ENCODE measurements around the gene COL19A1. TPM values are rescaled to one million over a fixed set of nuclear protein-coding genes. Genes with fewer than 3 reads are reported as not detected.
A peak's percentile ranks its signal among the peaks of the same experiment; 100 is the strongest.
"Not testable (repeated sequence)": the region's sequence is repeated elsewhere in the genome, so short reads cannot be mapped to it uniquely, and the experiment has no call there.

The COL19A1 gene
- total and polyA plus RNA-seq, 3 donors from 2014 or later = 0.30 to 2.5 (median 1.4) TPM

GRCh38 chr6:69820018-69820417, 46.3 kb upstream of the COL19A1 start:
- no peak overlapping the region for H3K27ac ChIP-seq
- H3K9me3 ChIP-seq = no peaks in the 10 kb centered on the region
- DNase-seq = no peak
- H3K4me1 ChIP-seq = no peaks in the 10 kb centered on the region
- no peaks in the 10 kb centered on the region for H3K36me3 ChIP-seq (ENCODE audit: low read depth, missing control alignments)
- WGBS, 2 donors = 94 to 95% methylated on average over 1 of the region's 1 CpG
- TF ChIP-seq POLR2A (IDR thresholded peaks at IDR 0.05) (no peak), CTCF (IDR thresholded peaks at IDR 0.05) (no peak)
- intact Hi-C loops (cut with DNase I; ENCODE audit: low total_unique reads) = no loop called here
- H3K27me3 ChIP-seq = no peaks in the 10 kb centered on the region
- H3K4me3 ChIP-seq = no peak overlapping the region

GRCh38 chr6:69820438-69820837, 45.9 kb upstream of the COL19A1 start:
- Histone ChIP-seq H3K9me3 (no peaks in the 10 kb centered on the region), H3K4me1 (no peaks in the 10 kb centered on the region), H3K27me3 (no peaks in the 10 kb centered on the region), H3K36me3 (ENCODE audit: low read depth, missing control alignments) (no peaks in the 10 kb centered on the region), H3K27ac (no peak overlapping the region), H3K4me3 (no peak overlapping the region)
- no peak for TF ChIP-seq CTCF (IDR thresholded peaks at IDR 0.05)
- TF ChIP-seq POLR2A (IDR thresholded peaks at IDR 0.05) = no peak
- 94 to 97% methylated on average over 1 of the region's 1 CpG for WGBS, 2 donors
- intact Hi-C loops (cut with DNase I; ENCODE audit: low total_unique reads) = no loop called here
- DNase-seq = peak; percentile 24

- H3K27me3 ChIP-seq; H3K4me3 ChIP-seq; H3K36me3 ChIP-seq (ENCODE audit: low read depth, missing control alignments); intact Hi-C loops (cut with DNase I; ENCODE audit: low total_unique reads); H3K27ac ChIP-seq; DNase-seq; H3K9me3 ChIP-seq; H3K4me1 ChIP-seq: not testable (repeated sequence)
- WGBS, 2 donors = 79 to 83% methylated on average over 5 of the region's 5 CpGs
Observed at GRCh38 chr6:69824355-69824754, 42.0 kb upstream of the COL19A1 start.

- Histone ChIP-seq H3K4me3 (no peak overlapping the region), H3K4me1 (no peaks in the 10 kb centered on the region), H3K27ac (no peak overlapping the region), H3K9me3 (no peaks in the 10 kb centered on the region), H3K36me3 (ENCODE audit: low read depth, missing control alignments) (no peaks in the 10 kb centered on the region), H3K27me3 (no peaks in the 10 kb centered on the region)
- no peak for DNase-seq
- intact Hi-C loops (cut with DNase I; ENCODE audit: low total_unique reads) = no loop called here
- 88 to 89% methylated on average over 1 of the region's 1 CpG for WGBS, 2 donors
- no peak for TF ChIP-seq CTCF (IDR thresholded peaks at IDR 0.05)
- TF ChIP-seq POLR2A (IDR thresholded peaks at IDR 0.05) = no peak
Observed at GRCh38 chr6:69825904-69826303, 40.5 kb upstream of the COL19A1 start.

- intact Hi-C loops (cut with DNase I; ENCODE audit: low total_unique reads) = no loop called here
- Histone ChIP-seq H3K27ac (no peak overlapping the region), H3K9me3 (no peaks in the 10 kb centered on the region), H3K4me3 (no peak overlapping the region), H3K36me3 (ENCODE audit: low read depth, missing control alignments) (no peaks in the 10 kb centered on the region), H3K27me3 (no peaks in the 10 kb centered on the region), H3K4me1 (no peaks in the 10 kb centered on the region)
- WGBS, 2 donors = 42 to 80% methylated on average over 2 of the region's 2 CpGs
- DNase-seq = no peak
- TF ChIP-seq POLR2A (IDR thresholded peaks at IDR 0.05) (no peak), CTCF (IDR thresholded peaks at IDR 0.05) (no peak)
Observed at GRCh38 chr6:69827276-69827893, 39.0 kb upstream of the COL19A1 start.
